Activated CD8-positive, alpha-beta T cell treated with anti-CD3 and anti-CD28 coated beads for 36 hours (primary cell): Measurements from ENCODE around the gene BRSK1. TPM values are rescaled to one million over a fixed set of nuclear protein-coding genes. Genes with fewer than 3 reads are reported as not detected.

ENCODE experiments used
- ATAC-seq: fragments of 200-7000 bp; cut with Tn5 transposase; one replicate; pipeline ENCODE4 v1.10.0; 2021; ENCODE audit warnings: mild to moderate bottlenecking, moderate library complexity
- CTCF ChIA-PET: fragments of 350-600 bp; sonication (Branson Sonifier 250); formaldehyde crosslinking; loops from one replicate; lab custom pipeline; 2021; ENCODE audit warnings: antibody characterized with exemption; lab: Charles Lee
- POLR2A ChIA-PET: fragments of 350-600 bp; sonication (Branson Sonifier 250); formaldehyde crosslinking; loops from one replicate; lab custom pipeline; 2021; ENCODE audit warnings: antibody characterized with exemption; lab: Charles Lee
- DNase-seq: peaks from one replicate; pipeline ENCODE4 v3.0.0-alpha.2; 2020
- H3K27ac Mint-ChIP-seq: one replicate; pipeline ENCODE4 v1.8.0; 2021; ENCODE audit warnings: mild to moderate bottlenecking, mixed read lengths
- H3K27me3 Mint-ChIP-seq: one replicate; pipeline ENCODE4 v1.8.0; 2021; ENCODE audit warnings: mixed read lengths
- H3K36me3 Mint-ChIP-seq: one replicate; pipeline ENCODE4 v1.8.0; 2021; ENCODE audit warnings: low read depth, mixed read lengths
- H3K4me1 Mint-ChIP-seq: one replicate; pipeline ENCODE4 v1.8.0; 2021; ENCODE audit warnings: low read depth, mixed read lengths
- H3K4me3 Mint-ChIP-seq: one replicate; pipeline ENCODE4 v1.8.0; 2021; ENCODE audit warnings: mild to moderate bottlenecking, moderate library complexity, mixed read lengths
- H3K9me3 Mint-ChIP-seq: one replicate; pipeline ENCODE4 v1.8.0; 2021; ENCODE audit warnings: mixed read lengths
- intact Hi-C: fragments of 100-400 bp; cut with micrococcal nuclease; formaldehyde crosslinking; loops from one replicate; pipeline ENCODE4 v1.10.0; 2022
- total RNA-seq, 2 experiments: library from RNA; stranded (reverse); gene quantifications; one replicate each; pipeline ENCODE4 v1.2.3, GENCODE V29; 2021
- TF ChIP-seq, protein P1 (sequence below): fragments of 200-600 bp; IDR thresholded peaks from one replicate; pipeline ENCODE4 v1.8.0; 2022; ENCODE audit warnings: antibody characterized with exemption, mild to moderate bottlenecking

The BRSK1 gene
- total RNA-seq, 2 experiments from 2014 or later, result 5.1 to 5.8 TPM

GRCh38 chr19:55277494-55277893 lies 6.3 kb upstream of the BRSK1 start:
- intact Hi-C loops, result no loop called here
- no peak for ATAC-seq
- TF ChIP-seq, protein P1, sequence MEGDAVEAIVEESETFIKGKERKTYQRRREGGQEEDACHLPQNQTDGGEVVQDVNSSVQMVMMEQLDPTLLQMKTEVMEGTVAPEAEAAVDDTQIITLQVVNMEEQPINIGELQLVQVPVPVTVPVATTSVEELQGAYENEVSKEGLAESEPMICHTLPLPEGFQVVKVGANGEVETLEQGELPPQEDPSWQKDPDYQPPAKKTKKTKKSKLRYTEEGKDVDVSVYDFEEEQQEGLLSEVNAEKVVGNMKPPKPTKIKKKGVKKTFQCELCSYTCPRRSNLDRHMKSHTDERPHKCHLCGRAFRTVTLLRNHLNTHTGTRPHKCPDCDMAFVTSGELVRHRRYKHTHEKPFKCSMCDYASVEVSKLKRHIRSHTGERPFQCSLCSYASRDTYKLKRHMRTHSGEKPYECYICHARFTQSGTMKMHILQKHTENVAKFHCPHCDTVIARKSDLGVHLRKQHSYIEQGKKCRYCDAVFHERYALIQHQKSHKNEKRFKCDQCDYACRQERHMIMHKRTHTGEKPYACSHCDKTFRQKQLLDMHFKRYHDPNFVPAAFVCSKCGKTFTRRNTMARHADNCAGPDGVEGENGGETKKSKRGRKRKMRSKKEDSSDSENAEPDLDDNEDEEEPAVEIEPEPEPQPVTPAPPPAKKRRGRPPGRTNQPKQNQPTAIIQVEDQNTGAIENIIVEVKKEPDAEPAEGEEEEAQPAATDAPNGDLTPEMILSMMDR, result no peak
- Mint-ChIP-seq H3K27me3 (no peaks in the 10 kb centered on the region), H3K4me1 (peaks cover 25% of the 10 kb centered on the region), H3K4me3 (no peak overlapping the region), H3K36me3 (peaks cover 9% of the 10 kb centered on the region), H3K27ac (no peak overlapping the region), H3K9me3 (no peaks in the 10 kb centered on the region)
- DNase-seq, result no peak
- CTCF ChIA-PET, result interaction anchor here (0.9 to 1.5 kb wide), 2 partner anchors 114 to 140 kb away, joined by 3 read pairs; no protein-coding TSS in a partner anchor
- POLR2A ChIA-PET, result interaction anchor here (1.1 to 6.5 kb wide), 3 partner anchors 14 to 31 kb away, joined by 3 to 54 read pairs (median 4); partner anchors contain the start of gene PPP6R1

DNA sequence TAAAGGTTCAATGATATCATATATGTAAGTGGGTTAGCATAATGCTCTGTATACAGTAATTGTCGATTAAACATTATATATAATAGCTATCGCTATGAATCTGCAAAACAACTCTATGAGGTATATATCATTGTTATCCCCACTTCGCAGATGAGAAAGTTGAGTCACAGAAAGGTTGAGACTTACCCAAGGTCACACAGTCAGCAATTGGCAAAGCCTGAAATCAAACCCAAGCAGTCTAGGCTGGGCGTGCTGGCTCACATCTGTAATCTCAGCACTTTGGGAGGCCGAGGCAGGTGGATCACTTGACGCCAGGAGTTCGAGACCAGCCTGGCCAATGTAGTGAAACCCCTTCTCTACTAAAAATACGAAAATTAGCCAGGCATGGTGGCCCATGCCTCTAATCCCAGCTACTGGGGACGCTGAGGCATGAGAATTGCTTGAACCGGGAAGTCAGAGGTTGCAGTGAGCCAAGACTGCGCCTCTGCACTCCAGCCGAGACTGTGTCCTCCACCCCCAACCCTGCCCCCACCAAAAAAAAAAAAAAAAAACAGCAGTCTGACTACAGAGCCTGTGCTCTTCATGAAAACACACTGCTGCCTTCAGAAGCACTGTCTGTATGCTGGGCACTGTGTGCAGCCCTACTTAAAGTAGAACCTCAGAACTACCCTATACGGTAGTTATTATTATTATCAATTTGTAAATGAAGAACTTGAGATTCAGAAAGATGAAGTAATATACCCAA lies 5.2 kb upstream of the BRSK1 start:
- TF ChIP-seq, protein P1, result no peak
- POLR2A ChIA-PET, result interaction anchor here (1.1 to 6.5 kb wide), 2 partner anchors 15 to 18 kb away, joined by 3 to 54 read pairs; partner anchors contain the start of gene PPP6R1
- peaks cover 8% of the 10 kb centered on the region for H3K36me3 Mint-ChIP-seq
- no peak for DNase-seq
- no peaks in the 10 kb centered on the region for H3K27me3 Mint-ChIP-seq
- H3K4me3 Mint-ChIP-seq, result peak overlapping the region; percentile 92
- CTCF ChIA-PET, result interaction anchor here (0.7 to 1.5 kb wide), 3 partner anchors 19 to 139 kb away, joined by 3 read pairs; partner anchors contain the start of gene PPP6R1
- intact Hi-C loops, result no loop called here
- ATAC-seq, result no peak
- no peak overlapping the region for H3K27ac Mint-ChIP-seq
- peaks cover 27% of the 10 kb centered on the region for H3K4me1 Mint-ChIP-seq
- no peaks in the 10 kb centered on the region for H3K9me3 Mint-ChIP-seq

GRCh38 chr19:55279340-55279739 lies 4.5 kb upstream of the BRSK1 start:
- TF ChIP-seq, protein P1, result no peak
- Mint-ChIP-seq H3K36me3 (peaks cover 6% of the 10 kb centered on the region), H3K27me3 (no peaks in the 10 kb centered on the region), H3K27ac (peak overlapping the region; percentile 97), H3K9me3 (no peaks in the 10 kb centered on the region), H3K4me1 (peaks cover 29% of the 10 kb centered on the region), H3K4me3 (peak overlapping the region; percentile 92)
- ATAC-seq (no peak), DNase-seq (no peak)
- intact Hi-C loops, result no loop called here
- POLR2A ChIA-PET, result interaction anchor here (1.0 to 6.5 kb wide), 5 partner anchors 8 to 128 kb away, joined by 3 to 54 read pairs (median 5); partner anchors contain the start of genes PPP6R1 and UBE2S
- CTCF ChIA-PET, result interaction anchor here (1.5 to 2.0 kb wide), 2 partner anchors 22 to 138 kb away, joined by 4 to 9 read pairs; no protein-coding TSS in a partner anchor

GRCh38 chr19:55279770-55280643 lies 3.8 kb upstream of the BRSK1 start, which contains the start of gene HSPBP1:
Gene HSPBP1, minus strand, starts transcription at chr19:55280110. Its CDS starts 502 bp downstream, at chr19:55279608.
- Mint-ChIP-seq H3K27me3 (no peaks in the 10 kb centered on the region), H3K9me3 (no peaks in the 10 kb centered on the region), H3K27ac (peak within 1 kb of the TSS; percentile 97), H3K4me3 (peak within 1 kb of the TSS; percentile 92), H3K36me3 (peaks cover 4% of the 10 kb centered on the region), H3K4me1 (peaks cover 29% of the 10 kb centered on the region)
- DNase-seq, result peak; percentile 98
- POLR2A ChIA-PET, result interaction anchor here (0.6 to 6.5 kb wide), 11 partner anchors 9 to 230 kb away, joined by 3 to 54 read pairs (median 4); partner anchors contain the start of genes PPP6R1 and UBE2S
- CTCF ChIA-PET, result interaction anchor here (0.9 to 2.0 kb wide), 5 partner anchors 12 to 139 kb away, joined by 3 to 12 read pairs (median 4); partner anchors contain the start of gene KMT5C
- TF ChIP-seq, protein P1, result no peak
- intact Hi-C loops, result no loop called here
- ATAC-seq, result peak; percentile 95
